ENCODE data around the gene NPM3.

NPM3 gene

GRCh38 chr10:101780818-101781654 is 2.2 kb downstream of the NPM3 start:
- peak; percentile 85 for TF ChIP-seq CTCF (IDR thresholded peaks at IDR 0.05; ENCODE audit: low read depth, low read length)
- DNase-seq (ENCODE audit: extremely low read depth, low read depth), result peak; percentile 12

DNA sequence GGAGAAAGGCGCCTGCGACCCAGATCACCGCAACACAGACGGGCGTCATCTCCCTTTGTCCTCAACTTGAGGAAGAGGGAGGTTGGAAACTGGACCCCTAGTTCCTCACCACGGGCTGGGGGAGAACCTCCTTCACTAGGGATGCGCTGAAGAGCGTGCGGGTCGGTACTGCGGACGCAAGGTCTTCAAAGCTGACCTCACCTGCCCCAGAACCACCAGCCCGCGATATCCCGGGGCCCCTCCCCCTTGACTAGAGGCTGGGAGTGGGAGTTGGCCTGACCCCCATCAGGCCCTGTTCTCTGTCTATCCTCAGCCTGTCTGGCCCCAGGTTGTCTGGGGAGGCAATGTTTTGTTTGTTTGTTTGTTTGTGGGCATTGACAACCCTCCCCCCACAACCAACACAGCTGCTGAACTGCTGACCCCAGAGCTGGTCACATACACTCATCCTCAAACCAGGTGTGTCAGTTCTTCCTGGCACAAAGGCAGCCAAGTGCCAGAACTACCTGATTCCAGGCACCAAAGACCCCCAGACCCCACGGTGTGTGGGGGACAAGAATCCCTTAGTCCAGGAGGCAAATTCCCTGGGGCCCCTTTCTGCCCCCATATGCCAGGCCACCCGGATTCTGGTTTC is 2.9 kb downstream of the NPM3 start:
- no peak for DNase-seq (ENCODE audit: extremely low read depth, low read depth)
- TF ChIP-seq CTCF (IDR thresholded peaks at IDR 0.05; ENCODE audit: low read depth, low read length), result no peak

GRCh38 chr10:101779544-101780186 is 3.6 kb downstream of the NPM3 start:
- TF ChIP-seq CTCF (IDR thresholded peaks at IDR 0.05; ENCODE audit: low read depth, low read length), result peak; percentile 76
- DNase-seq (ENCODE audit: extremely low read depth, low read depth), result peak; percentile 4

DNA sequence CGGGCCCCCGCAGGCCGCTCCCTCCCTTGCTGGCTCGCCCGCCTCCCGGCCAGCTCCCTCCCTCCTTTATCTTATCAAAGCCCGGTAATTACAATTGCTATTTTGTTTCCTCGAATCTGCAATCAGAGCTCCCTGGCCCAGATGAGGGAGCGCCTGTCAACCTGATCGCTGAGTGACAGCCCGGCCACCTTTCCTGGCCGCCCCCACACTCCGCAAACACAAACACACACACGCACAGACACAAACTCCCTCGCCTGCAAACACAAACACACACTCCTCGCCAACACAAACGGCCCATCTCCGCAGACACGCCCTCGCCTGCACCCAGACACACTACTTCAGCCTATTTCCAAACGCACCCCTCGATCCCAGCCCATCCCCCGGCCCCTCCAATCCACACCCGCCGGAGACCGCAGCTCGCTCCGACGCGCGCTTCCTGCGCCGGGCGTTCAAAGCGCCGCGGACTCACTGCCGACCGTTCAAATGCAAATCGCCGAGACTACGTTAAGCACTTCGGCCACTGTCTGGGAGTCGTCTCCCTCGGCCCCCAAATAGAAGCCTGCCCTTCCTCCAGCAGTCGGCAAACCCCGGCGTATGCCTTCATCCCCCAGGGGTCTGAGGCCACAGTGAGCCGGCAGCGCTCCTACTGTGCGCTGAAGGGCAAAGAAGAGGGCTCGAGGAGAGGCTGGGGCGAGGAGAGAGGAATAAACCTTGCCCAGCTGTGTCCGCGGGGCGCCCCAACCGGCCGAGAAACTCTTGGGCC is 4.3 kb downstream of the NPM3 start:
- no peak; the same call in 1 of the 2 replicates for TF ChIP-seq CTCF (IDR thresholded peaks at IDR 0.05; ENCODE audit: low read depth, low read length)
- DNase-seq (ENCODE audit: extremely low read depth, low read depth), result no peak

DNA sequence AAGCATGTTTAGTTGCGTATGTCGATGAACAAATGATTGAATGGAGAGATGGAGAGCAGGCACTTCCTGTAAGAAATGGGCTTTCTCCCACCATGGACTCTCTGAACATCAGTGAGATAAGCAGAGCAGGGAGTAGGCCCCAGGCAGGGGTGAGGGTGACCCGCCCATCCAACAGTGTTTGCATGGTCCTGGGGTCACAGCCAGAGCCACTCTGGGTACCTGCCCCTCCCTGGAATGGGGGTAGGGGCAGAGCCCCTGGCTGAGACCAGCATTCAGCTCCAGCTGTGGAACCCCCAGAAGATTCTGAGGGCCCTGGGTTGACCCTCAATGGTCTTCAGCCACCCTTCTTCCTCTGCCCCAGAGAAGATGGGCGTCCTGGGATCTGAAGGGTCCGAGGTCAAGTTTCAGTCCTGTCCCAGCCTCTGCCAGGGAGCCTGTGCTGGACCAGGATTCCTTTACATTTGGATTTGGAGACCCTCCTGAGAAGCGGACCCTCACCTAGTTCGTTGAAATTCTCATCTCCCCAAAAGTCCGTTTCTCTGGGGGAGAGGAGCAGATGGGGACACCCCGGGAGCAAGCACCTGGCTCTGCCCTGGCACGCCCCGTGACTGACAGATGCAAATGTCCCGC is 5.0 kb downstream of the NPM3 start:
- no peak for DNase-seq (ENCODE audit: extremely low read depth, low read depth)
- no peak for TF ChIP-seq CTCF (IDR thresholded peaks at IDR 0.05; ENCODE audit: low read depth, low read length)

DNA sequence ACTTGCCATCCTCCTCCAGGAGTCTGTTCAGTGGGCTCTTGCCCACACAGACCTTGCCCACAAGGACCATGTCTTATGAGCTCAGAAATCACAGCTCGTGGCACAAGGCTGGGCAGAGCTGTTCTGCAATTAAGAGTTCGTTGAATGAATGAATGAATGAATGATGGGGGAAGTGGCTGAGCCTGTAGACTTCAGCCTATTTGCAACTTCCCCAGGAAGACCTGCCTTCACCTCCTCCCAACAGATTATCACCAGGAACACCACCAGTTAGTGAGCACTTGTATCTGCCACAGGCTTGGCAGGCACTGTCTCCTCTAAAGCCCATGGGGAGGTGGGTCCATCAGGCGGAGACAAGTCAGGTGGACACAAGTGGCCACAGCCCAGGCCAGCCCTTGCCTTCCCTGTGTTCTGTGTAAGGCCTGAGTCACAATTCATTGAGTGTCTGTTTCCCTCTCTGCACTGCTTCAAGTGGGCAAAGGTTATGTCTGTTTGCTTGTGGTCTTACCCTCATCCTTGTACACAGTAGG is 5.6 kb downstream of the NPM3 start:
- TF ChIP-seq CTCF (IDR thresholded peaks at IDR 0.05; ENCODE audit: low read depth, low read length), result no peak
- DNase-seq (ENCODE audit: extremely low read depth, low read depth), result no peak

Data from AG09319 (cell line).